HG03135 (cell line): ENCODE data around the gene CCDC8.
"Not testable (repeated sequence)": the region's sequence is repeated elsewhere in the genome, so short reads cannot be mapped to it uniquely, and the experiment has no call there.

Experiments used
- ATAC-seq: cut with Tn5 transposase; IDR thresholded peaks from one replicate; pipeline ENCODE4 v1.9.1; 2021; ENCODE audit warnings: mild to moderate bottlenecking, moderate library complexity; ENCODE audit not compliant: unreplicated experiment

CCDC8 gene

GRCh38 chr19:46413262-46414031 is at the start of gene CCDC8:
Gene CCDC8 (minus strand): TSS chr19:46413564. CDS start chr19:46412810, 754 bp downstream.
- no peak for ATAC-seq

GRCh38 chr19:46461537-46461936 is 48.2 kb upstream of the CCDC8 start:
- no peak for ATAC-seq

- no peak for ATAC-seq
Measured at GRCh38 chr19:46460981-46461380, 47.6 kb upstream of the CCDC8 start.

- ATAC-seq = no peak
Measured at GRCh38 chr19:46460055-46460454, 46.7 kb upstream of the CCDC8 start.

GRCh38 chr19:46456930-46457329 is 43.6 kb upstream of the CCDC8 start:
- ATAC-seq = no peak

- ATAC-seq = no peak
Measured at GRCh38 chr19:46454244-46454643, 40.9 kb upstream of the CCDC8 start.

- no peak for ATAC-seq
Measured at GRCh38 chr19:46453661-46454060, 40.3 kb upstream of the CCDC8 start.

GRCh38 chr19:46452186-46452585 is 38.8 kb upstream of the CCDC8 start:
- no peak for ATAC-seq

GRCh38 chr19:46451352-46451751 is 38.0 kb upstream of the CCDC8 start:
- no peak for ATAC-seq

- no peak for ATAC-seq
Measured at GRCh38 chr19:46450737-46451136, 37.4 kb upstream of the CCDC8 start.

GRCh38 chr19:46449228-46449627 is 35.9 kb upstream of the CCDC8 start:
- ATAC-seq = no peak

GRCh38 chr19:46448601-46449000 is 35.2 kb upstream of the CCDC8 start:
- ATAC-seq = no peak

GRCh38 chr19:46447824-46448223 is 34.5 kb upstream of the CCDC8 start:
- ATAC-seq = no peak

GRCh38 chr19:46447006-46447405 is 33.6 kb upstream of the CCDC8 start:
- ATAC-seq = no peak

- ATAC-seq = no peak
Measured at GRCh38 chr19:46446021-46446420, 32.7 kb upstream of the CCDC8 start.

- no peak for ATAC-seq
Measured at GRCh38 chr19:46442808-46443450, 29.6 kb upstream of the CCDC8 start.

- no peak for ATAC-seq
Measured at GRCh38 chr19:46441866-46442265, 28.5 kb upstream of the CCDC8 start.

- ATAC-seq = not testable (repeated sequence)
Measured at GRCh38 chr19:46435689-46436088, 22.3 kb upstream of the CCDC8 start.

GRCh38 chr19:46435009-46435408 is 21.6 kb upstream of the CCDC8 start:
- ATAC-seq = no peak

- not testable (repeated sequence) for ATAC-seq
Measured at GRCh38 chr19:46433470-46433869, 20.1 kb upstream of the CCDC8 start.

GRCh38 chr19:46431824-46432223 is 18.5 kb upstream of the CCDC8 start:
- ATAC-seq = no peak

GRCh38 chr19:46429999-46430398 is 16.6 kb upstream of the CCDC8 start:
- ATAC-seq = no peak
